Measurements from ENCODE around the gene HYOU1. TPM values are rescaled to one million over a fixed set of nuclear protein-coding genes. Genes with fewer than 3 reads are reported as not detected.

HYOU1 gene
- total RNA-seq, 1 experiment from 2014 or later = 117 TPM

GRCh38 chr11:119081682-119082260 is 24.8 kb upstream of the HYOU1 start:
- Histone ChIP-seq H3K4me2 (no peak overlapping the region), H3K9me2 (ENCODE audit: insufficient read depth) (no peaks in the 10 kb centered on the region), H3K9me3 (ENCODE audit: insufficient read depth, low read depth) (no peaks in the 10 kb centered on the region), H3F3A (ENCODE audit: insufficient read depth, low read depth) (peaks cover 44% of the 10 kb centered on the region), H4K20me1 (ENCODE audit: insufficient read depth) (peaks cover 3% of the 10 kb centered on the region; the same call in 1 of the 2 replicates), H3K36me3 (ENCODE audit: low read depth) (peaks cover 26% of the 10 kb centered on the region), H3K79me2 (ENCODE audit: low read depth) (peaks cover 15% of the 10 kb centered on the region), H2AFZ (no peak overlapping the region), H3K27me3 (ENCODE audit: insufficient read depth, low read depth) (no peaks in the 10 kb centered on the region), H3K4me3 (no peak overlapping the region), H3K27ac (no peak overlapping the region), H3K4me1 (replicated peaks; ENCODE audit: insufficient read depth) (peaks cover 13% of the 10 kb centered on the region)
- ChIA-PET CTCF (interaction anchor here (0.5 kb wide), 1 partner anchor 258 kb away, joined by 3 read pairs; no protein-coding TSS in a partner anchor), POLR2A (ENCODE audit: unreplicated experiment) (no interaction called here)
- TF ChIP-seq CTCF (conservative IDR thresholded peaks at IDR 0.05) = no peak
- TF ChIP-seq EZH2 (IDR thresholded peaks at IDR 0.05; ENCODE audit: low read depth) = no peak
- BruUV-seq (replicated peaks) = no TSS peak
- DNase-seq = peak in 1 of 2 experiments; percentile 8
- intact Hi-C loops (cut with micrococcal nuclease; ENCODE audit: unreplicated experiment) = no loop called here

GRCh38 chr11:119078675-119079420 is 21.8 kb upstream of the HYOU1 start:
- DNase-seq = peak in 1 of 2 experiments; percentile 33
- intact Hi-C loops (cut with micrococcal nuclease; ENCODE audit: unreplicated experiment) = no loop called here
- no peak overlapping the region for H2AFZ ChIP-seq
- H3K27me3 ChIP-seq (ENCODE audit: insufficient read depth, low read depth) = no peaks in the 10 kb centered on the region
- H3K9me3 ChIP-seq (ENCODE audit: insufficient read depth, low read depth) = no peaks in the 10 kb centered on the region
- H3K4me1 ChIP-seq (replicated peaks; ENCODE audit: insufficient read depth) = no peaks in the 10 kb centered on the region
- peaks cover 38% of the 10 kb centered on the region for H3F3A ChIP-seq (ENCODE audit: insufficient read depth, low read depth)
- H3K4me3 ChIP-seq = no peak overlapping the region
- CTCF ChIA-PET = no interaction called here
- no TSS peak for BruUV-seq (replicated peaks)
- H4K20me1 ChIP-seq (ENCODE audit: insufficient read depth) = no peaks in the 10 kb centered on the region
- no peak overlapping the region for H3K4me2 ChIP-seq
- POLR2A ChIA-PET (ENCODE audit: unreplicated experiment) = no interaction called here
- no peaks in the 10 kb centered on the region for H3K9me2 ChIP-seq (ENCODE audit: insufficient read depth)
- H3K27ac ChIP-seq = no peak overlapping the region
- TF ChIP-seq CTCF (conservative IDR thresholded peaks at IDR 0.05) = no peak
- TF ChIP-seq EZH2 (IDR thresholded peaks at IDR 0.05; ENCODE audit: low read depth) = no peak
- peaks cover 35% of the 10 kb centered on the region for H3K36me3 ChIP-seq (ENCODE audit: low read depth)
- H3K79me2 ChIP-seq (ENCODE audit: low read depth) = no peaks in the 10 kb centered on the region

- intact Hi-C loops (cut with micrococcal nuclease; ENCODE audit: unreplicated experiment) = no loop called here
- ChIA-PET POLR2A (ENCODE audit: unreplicated experiment) (no interaction called here), CTCF (no interaction called here)
- no peaks in the 10 kb centered on the region for H4K20me1 ChIP-seq (ENCODE audit: insufficient read depth)
- H3K9me2 ChIP-seq (ENCODE audit: insufficient read depth) = no peaks in the 10 kb centered on the region
- H3F3A ChIP-seq (ENCODE audit: insufficient read depth, low read depth) = peaks cover 35% of the 10 kb centered on the region
- no peaks in the 10 kb centered on the region for H3K27me3 ChIP-seq (ENCODE audit: insufficient read depth, low read depth)
- BruUV-seq (replicated peaks) = no TSS peak
- H3K36me3 ChIP-seq (ENCODE audit: low read depth) = peaks cover 35% of the 10 kb centered on the region
- H3K27ac ChIP-seq = no peak overlapping the region
- H3K4me2 ChIP-seq = no peak overlapping the region
- TF ChIP-seq CTCF (conservative IDR thresholded peaks at IDR 0.05) = no peak
- TF ChIP-seq EZH2 (IDR thresholded peaks at IDR 0.05; ENCODE audit: low read depth) = no peak
- H3K79me2 ChIP-seq (ENCODE audit: low read depth) = no peaks in the 10 kb centered on the region
- peak in 1 of 2 experiments; percentile 28 for DNase-seq
- no peaks in the 10 kb centered on the region for H3K9me3 ChIP-seq (ENCODE audit: insufficient read depth, low read depth)
- H2AFZ ChIP-seq = no peak overlapping the region
- no peak overlapping the region for H3K4me3 ChIP-seq
- H3K4me1 ChIP-seq (replicated peaks; ENCODE audit: insufficient read depth) = no peaks in the 10 kb centered on the region
These were observed 20.8 kb upstream of the HYOU1 start for GRCh38 chr11:119077839-119078238.
